Measurements from ENCODE around the gene ZNF331.

ZNF331 gene

GRCh38 chr19:53571339-53571738 lies 33.4 kb downstream of the ZNF331 start:
- no peak for DNase-seq (ENCODE audit: low spot score)

- DNase-seq (ENCODE audit: low spot score), result no peak
These were observed 39.2 kb downstream of the ZNF331 start for GRCh38 chr19:53576941-53577653.

- DNase-seq (ENCODE audit: low spot score), result no peak
These were observed 40.0 kb downstream of the ZNF331 start for GRCh38 chr19:53577968-53578367.

- no peak for DNase-seq (ENCODE audit: low spot score)
These were observed 41.6 kb downstream of the ZNF331 start for GRCh38 chr19:53579518-53579917.

- DNase-seq (ENCODE audit: low spot score), result no peak
These were observed 43.2 kb downstream of the ZNF331 start for GRCh38 chr19:53580871-53581835.

DNA sequence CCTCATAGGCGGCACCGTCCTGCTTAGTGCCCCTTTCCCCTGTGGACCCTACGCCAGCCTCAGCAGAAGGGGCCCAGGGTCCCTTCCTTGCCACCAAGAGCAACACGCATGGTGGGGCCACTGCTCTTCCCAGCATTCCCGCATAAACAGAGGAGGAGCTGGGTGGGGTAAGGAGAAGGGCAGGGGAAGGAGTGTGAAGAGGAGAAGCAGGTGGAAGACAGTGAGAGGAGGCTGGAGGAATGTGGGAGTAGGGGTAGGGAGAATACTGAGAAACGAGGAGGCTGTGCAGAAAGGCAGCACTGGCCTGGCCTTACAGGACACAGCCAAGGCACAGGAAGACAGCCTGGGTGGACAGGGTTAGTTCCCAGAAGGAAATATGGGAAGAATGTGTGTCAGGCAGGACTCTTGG lies 43.9 kb downstream of the ZNF331 start:
- DNase-seq (ENCODE audit: low spot score), result no peak

- no peak for DNase-seq (ENCODE audit: low spot score)
These were observed 45.2 kb downstream of the ZNF331 start for GRCh38 chr19:53583181-53583580.

- no peak for DNase-seq (ENCODE audit: low spot score)
These were observed 48.3 kb downstream of the ZNF331 start for GRCh38 chr19:53586277-53586691.

- DNase-seq (ENCODE audit: low spot score), result no peak
These were observed 57.0 kb downstream of the ZNF331 start for GRCh38 chr19:53594811-53595509.

DNA sequence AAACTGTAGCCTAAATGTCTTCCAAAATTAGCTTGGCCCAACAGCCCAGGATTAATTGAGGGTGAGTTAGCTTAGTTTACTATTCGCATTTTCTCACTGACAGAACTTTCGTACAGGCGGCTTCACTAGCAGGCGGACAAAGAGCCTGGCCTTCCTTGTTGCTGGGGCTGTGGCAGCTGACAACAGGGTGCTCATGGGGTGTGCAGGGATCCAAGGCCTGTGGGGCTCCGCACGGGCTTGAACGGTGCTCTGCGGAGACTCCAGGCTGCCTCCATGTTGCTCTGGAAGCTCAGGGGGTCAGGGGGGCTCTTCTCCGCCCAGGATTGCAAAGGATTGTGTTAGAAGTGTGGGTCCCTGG lies 57.5 kb downstream of the ZNF331 start:
- no peak for DNase-seq (ENCODE audit: low spot score)

- DNase-seq (ENCODE audit: low spot score), result no peak
These were observed 58.1 kb downstream of the ZNF331 start for GRCh38 chr19:53596056-53596455.

DNA sequence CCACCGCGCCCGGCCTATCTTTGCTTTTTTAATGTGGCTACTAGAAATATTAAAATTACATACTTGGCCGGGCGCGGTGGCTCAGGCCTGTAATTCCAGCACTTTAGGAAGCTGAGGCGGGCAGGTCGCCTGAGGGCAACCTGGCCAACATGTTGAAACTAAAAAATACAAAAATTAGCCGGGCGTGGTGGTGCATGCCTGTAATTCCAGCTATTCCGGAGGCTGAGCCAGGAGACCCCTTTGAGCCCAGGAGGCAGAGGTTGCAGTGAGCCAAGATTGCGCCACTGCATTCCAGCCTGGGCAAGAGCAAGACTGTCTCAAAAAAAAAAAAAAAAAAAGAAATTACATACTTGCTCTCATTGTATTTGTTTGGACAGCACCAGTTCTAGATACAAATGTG lies 59.1 kb downstream of the ZNF331 start:
- DNase-seq (ENCODE audit: low spot score), result no peak

GRCh38 chr19:53598361-53598760 lies 60.4 kb downstream of the ZNF331 start:
- DNase-seq (ENCODE audit: low spot score), result no peak

DNA sequence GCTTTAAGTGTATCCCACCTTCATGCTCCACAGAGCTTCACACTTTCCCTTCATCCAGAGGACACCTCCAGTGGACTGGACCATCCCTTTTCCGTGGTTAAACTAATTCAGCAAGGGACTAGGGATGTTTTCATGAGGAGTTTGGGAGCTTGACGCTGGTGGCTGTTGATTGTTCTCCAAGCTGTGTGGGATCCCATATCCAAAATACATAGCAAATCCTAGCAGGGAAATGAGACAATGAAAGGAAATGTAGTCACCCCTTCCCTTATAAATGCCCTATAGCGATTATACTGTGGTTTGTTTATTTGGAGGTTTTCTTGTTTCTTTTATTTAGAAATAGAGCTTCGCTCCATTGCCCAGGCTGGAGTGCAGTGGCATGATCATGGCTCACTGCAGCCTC lies 62.3 kb downstream of the ZNF331 start:
- no peak for DNase-seq (ENCODE audit: low spot score)

DNA sequence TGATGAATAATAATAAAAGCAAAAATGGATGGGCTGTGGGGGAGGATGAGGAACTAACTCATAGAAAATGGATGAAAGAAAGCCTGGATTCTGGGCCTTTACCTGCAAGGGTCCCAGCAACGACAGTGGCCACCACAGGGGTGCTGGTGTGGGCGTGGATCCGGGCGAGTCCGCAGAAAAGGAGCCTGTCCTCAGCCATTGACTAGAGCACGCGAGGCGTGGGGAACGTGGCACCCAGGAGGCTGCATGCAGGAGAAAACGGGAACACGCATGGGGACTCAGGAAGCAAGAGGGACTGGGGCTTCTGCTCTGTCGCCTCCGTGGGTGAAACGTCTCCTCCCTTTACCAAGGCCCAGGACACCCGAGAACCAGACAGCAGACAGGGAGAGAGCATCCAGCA lies 68.1 kb downstream of the ZNF331 start:
- no peak for DNase-seq (ENCODE audit: low spot score)

DNA sequence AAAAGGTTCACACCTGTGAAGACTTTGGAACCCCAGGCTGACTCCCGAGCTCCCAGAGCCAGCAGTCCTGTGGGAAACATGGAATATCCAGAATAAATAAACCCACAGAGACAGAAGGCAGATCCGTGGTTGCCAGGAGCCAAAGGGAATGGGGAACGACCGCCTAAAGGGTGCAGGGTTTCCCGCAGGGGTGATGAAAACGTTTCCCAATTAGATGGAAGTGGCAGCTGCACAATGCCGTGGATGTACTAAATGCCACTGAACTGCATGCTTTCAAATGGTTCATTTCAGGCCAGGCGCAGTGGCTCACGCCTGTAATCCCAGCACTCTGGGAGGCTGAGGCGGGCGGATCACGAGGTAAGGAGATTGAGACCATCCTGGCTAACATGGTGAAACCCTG lies 70.4 kb downstream of the ZNF331 start:
- DNase-seq (ENCODE audit: low spot score), result no peak

- DNase-seq (ENCODE audit: low spot score), result no peak
These were observed 75.0 kb downstream of the ZNF331 start for GRCh38 chr19:53612762-53613526.

DNA sequence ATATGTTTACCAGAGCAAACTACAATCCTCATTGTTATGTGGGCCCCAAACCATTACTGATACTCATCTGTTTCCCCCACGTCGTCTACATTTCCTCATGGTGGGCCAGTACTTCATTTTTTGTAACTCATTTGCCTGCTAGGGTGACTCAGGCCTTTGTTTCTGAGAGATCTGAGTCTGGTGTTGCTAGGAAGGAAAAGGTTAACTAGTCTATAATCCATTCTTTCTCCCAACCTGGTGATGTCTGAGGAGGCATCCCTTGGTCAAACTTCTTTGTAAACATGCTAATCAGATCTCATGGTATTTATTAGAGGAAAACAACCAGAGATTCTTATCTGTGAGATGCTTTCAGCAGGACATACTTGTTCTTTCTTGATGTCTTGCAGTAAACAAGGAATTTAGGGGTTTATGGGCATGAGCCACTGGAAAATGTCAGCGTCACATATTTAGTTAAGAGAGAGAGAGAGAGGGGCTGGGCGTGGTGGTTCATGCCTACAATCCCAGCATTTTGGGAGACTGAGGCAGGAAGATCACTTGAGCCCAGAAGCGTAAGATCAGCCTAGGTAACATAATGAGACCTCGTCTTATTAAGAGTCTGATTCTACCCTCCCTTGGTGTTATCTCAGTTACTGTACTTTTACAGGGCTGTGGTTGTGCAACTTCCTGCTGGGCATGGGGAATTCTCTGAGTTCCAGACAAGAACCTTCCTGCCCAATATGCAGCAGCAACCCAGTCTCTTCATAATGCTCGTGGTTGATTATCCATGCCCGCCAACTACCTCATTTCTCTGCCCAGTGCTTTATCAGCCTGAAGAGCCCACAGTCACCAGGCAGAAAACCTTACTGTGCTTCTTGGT lies 84.2 kb downstream of the ZNF331 start:
- DNase-seq (ENCODE audit: low spot score), result no peak

DNA sequence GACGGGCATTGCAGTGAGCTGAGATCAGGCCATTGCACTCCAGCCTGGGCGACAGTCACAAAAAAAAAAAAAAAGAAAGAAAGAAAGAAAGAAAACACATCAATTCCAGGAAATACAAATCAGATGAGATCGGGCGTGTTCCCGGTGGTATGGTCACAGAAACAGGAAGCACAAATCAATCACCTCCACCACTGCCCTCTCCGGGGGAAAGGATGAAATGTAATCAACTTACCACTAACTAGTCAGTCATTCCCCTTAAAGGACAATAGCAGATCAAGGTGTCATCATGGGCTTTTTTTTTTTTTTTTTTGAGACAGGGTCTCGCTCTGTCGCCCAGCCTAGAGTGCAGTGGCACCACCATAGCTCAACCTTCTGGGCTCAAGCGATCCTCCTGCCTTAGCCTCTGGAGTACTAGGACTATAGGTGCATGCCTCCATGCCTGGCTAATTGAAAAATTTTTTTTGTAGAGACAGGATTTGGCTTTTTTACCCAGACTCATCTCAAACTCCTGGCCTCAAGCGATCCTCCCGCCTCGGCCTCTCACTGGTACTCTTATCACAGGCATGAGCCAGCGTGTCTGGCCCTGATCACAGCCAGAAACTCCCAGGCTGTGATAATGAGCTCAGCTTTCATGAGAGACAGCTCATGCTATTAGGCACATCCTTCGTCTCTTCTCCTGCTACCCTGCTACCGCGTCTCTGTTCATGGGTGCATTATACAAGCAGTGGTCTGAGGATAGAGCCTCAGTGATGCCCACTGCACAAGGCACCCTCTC lies 87.0 kb downstream of the ZNF331 start:
- no peak for DNase-seq (ENCODE audit: low spot score)

GRCh38 chr19:53626486-53626885 lies 88.5 kb downstream of the ZNF331 start:
- DNase-seq (ENCODE audit: low spot score), result no peak

All from SK-N-DZ (cell line).